PFSK-1 (cell line): ENCODE measurements around the gene CLMN.

Experiments used
- POLR2AphosphoS5 ChIP-seq: IDR thresholded peaks from 2 replicates; pipeline ENCODE4 v1.6.1; 2012; ENCODE audit warnings: low read depth, mild to moderate bottlenecking, control low read depth, low read length, moderate library complexity
- REST ChIP-seq, 2 experiments: IDR thresholded peaks; 2 replicates each; pipeline versions ENCODE4 v1.6.1 to v1.8.0; 2011 to 2012; ENCODE audit warnings: low read depth in 2 of 2, low read length in 2 of 2, control low read depth in 1 of 2, inconsistent platforms in 1 of 2, mild to moderate bottlenecking in 1 of 2, moderate library complexity in 1 of 2; ENCODE audit not compliant: insufficient read depth in 1 of 2
- TAF1 ChIP-seq: IDR thresholded peaks from 2 replicates; pipeline ENCODE4 v1.6.1; 2012; ENCODE audit warnings: low read length, control low read depth, borderline replicate concordance; ENCODE audit not compliant: insufficient read depth

GRCh38 chr14:95164506-95164905 is 155.2 kb downstream of the CLMN start:
- TF ChIP-seq REST (IDR thresholded peaks at IDR 0.05; ENCODE audit: insufficient read depth in 1 of 2, low read depth in 2 of 2, low read length in 2 of 2) = no peak
- no peak for TF ChIP-seq TAF1
- TF ChIP-seq POLR2AphosphoS5 = no peak
